Hepatic stellate cell (primary cell): ENCODE measurements around the gene IRS1.
"Not testable (repeated sequence)": the region's sequence is repeated elsewhere in the genome, so short reads cannot be mapped to it uniquely, and the experiment has no call there.

Experiments used
- DNase-seq: peaks from one replicate; pipeline ENCODE4 v3.0.0; 2011; ENCODE audit warnings: low spot score

Gene IRS1

GRCh38 chr2:226799211-226799975, at the start of gene IRS1:
Gene IRS1 (minus strand): TSS chr2:226799820. CDS start chr2:226798738, 1,082 bp downstream.
- peak; percentile 82 for DNase-seq

DNA sequence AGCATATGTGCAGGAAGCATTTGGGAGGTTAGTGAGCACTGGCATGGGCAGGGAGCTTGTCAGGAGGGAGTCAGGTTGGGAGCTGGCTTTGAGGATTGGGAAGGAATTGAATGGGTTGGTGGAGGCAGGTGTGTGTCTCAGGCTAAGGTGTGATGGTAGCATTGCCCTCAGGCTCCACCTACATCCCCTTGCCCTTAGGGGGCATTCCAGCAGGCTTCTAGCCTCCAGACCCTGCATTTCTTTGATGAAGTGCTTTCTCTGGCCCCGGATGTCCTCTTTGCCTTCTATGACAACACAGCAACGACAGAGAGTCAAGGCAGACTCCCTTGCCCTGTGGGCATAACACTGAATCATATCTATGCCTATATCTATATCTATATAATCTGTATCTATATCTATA, 49.7 kb upstream of the IRS1 start:
- no peak for DNase-seq

GRCh38 chr2:226847511-226847910, 47.9 kb upstream of the IRS1 start:
- no peak for DNase-seq

GRCh38 chr2:226847090-226847489, 47.5 kb upstream of the IRS1 start:
- DNase-seq, result no peak

GRCh38 chr2:226845386-226846116, 45.9 kb upstream of the IRS1 start:
- no peak for DNase-seq

DNA sequence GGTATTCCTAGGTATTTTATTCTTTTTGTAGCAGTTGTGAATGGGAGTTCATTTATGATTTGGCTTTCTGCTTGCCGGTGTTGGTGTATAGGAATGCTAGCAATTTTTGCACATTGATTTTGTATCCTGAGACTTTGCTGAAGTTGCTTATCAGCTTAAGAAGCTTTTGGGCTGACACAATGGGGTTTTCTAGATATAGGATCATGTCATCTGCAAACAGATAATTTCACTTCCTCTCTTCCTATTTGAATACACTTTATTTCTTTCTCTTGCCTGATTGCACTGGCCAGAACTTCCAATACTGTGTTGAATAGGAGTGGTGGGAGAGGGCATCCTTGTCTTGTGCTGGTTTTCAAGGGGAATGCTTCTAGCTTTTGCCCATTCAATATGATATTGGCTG, 43.4 kb upstream of the IRS1 start:
- DNase-seq, result not testable (repeated sequence)

- no peak for DNase-seq
Observed at GRCh38 chr2:226839951-226840350, 40.3 kb upstream of the IRS1 start.

DNA sequence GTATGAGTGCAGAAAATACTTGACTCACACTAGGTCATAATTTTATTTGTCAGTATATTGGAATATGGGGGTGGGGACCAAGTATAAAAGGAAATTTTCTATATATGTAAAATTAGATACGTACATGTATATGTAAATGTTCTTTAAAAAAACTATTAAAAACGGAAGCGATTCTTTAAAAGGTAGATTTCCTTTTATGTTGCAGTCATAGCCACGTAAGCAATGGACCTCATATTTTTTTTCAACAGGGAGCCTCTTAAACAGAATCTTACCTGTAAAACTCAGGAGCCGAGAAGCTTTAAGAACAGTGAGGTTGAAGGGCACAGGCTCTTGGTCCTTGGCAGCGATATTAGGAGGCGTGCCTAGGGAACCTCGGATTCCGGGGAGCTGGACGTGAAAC, 39.5 kb upstream of the IRS1 start:
- no peak for DNase-seq

DNA sequence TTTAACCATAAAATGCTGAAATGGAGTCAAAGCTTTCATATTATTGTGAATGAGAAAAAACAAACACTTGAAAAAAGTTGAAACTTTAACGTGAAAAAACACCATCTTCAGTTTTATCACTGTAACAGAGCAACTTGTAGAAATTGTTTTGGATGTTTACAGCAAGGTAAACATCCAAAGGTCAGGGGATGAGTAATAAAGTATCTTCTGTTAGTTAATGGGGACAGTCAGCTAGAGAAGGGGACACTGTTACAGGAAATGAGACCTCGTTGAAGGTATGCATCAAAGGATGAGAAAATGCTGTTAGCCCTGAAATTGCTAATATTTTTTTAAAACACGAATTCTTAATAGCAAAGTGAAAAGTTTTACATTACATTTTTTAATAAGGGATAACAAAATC, 39.1 kb upstream of the IRS1 start:
- no peak for DNase-seq

DNA sequence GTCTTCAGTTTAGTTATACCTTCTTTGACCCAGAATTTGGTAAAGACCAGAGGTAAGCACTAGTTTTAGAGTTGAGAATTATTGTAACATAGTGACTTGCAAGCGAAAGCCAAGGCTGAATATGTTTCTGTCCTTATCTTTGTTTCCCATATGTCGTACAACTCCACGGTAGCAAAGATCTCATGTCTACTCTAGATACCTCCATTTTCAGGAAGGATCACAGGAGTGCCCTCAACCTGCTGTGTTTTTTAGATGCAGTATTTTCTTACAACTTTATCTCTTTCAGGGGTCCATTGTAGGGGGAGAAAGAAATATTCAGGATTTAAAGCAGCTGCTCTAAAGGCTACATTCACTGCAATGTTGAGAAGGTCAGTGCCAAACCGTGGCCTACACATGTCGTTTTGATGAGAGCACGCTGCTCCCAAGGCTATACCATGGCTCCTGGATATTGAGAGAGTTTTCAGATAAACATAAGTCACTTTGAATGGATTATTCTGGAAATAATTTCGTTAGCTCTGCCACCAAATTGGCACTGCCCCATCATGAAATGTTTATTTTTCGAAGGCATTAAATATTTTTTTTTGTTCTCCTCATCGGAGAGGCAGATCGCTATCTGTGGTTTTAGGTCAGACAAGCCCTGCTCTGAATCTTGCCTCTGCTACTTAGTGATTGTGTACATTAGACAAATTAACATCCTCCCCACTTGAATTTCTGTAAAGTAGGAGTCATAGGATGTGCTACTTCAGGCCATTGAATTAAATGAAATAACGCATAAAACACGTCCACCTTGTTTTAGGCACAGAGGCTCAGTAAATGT, 38.4 kb upstream of the IRS1 start:
- DNase-seq, result no peak

DNA sequence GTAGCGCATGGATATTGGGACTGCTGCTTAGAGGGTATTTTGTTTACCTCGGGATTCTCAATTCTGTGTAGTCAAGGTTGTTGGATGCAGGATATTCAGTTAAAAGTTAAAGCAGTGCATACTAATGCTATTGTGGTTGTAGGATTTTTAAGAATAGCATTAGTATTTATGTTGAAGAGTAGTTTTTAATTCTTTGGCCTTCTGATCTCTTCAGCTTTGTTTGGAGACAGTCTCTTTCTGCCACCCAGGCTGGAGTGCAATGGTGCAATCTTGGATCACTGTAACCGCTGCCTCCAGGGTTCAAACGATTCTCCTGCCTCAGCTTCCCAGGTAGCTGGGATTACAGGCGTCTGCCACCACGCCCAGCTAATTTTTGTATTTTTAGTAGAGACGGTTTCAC, 37.7 kb upstream of the IRS1 start:
- no peak for DNase-seq

DNA sequence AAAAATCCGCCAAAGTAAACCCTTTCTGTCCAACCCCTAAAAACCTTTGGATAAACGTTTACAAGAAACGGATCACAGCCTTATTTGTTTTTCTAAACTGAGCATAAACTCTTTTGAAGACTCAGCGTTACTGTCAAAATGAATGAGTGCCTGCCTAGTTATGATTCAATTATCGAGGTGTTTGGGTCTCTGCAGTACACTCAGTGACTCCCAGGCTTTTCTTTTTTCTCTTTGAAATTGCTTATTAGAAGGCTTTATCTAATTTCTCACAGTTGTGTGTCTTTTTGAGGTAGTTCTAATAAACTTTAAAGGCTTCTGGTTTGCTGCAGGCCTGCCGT, 36.9 kb upstream of the IRS1 start:
- peak; percentile 7 for DNase-seq

DNA sequence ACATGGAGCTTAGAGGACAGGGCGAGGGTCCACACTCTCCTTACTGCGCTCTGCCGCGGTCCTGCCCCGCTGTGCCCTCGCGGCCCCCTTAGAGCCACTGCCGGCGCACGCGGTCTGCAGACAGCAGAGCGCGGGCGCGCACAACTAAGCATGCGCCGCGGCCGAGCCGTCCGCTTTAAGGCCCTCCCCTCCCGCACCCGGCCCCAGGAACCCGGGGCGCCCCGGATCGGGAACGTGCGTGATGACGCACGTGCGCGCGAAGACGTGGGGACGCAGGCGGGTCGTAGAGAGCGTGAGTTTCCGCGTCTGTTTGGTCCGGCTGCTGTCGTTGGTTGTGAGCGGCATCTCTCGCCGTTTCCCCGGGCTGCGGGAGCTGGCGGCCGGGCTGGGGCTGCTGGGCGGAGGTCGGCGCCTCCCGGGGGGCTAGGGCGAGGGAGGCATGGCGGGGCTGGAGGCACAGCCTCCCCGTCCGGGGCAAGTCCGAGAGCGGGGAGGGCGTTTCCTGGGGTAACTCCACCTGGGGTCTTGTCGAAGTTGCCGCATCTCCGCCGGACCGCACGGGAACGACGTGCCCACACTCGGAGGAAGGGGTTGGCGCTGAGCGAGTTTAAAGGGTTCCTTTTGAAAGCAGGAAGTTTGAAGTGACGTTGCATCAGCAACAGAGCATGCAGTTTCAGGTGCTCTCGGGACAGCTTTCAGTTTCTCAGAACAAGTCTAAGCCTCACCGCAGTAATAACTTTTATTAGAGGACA, 36.4 kb upstream of the IRS1 start, which contains the start of gene RHBDD1:
RHBDD1 (plus strand) TSS at position 259 of the 752 bp plus-strand sequence. CDS start 28,640 bp downstream, outside the sequence.
- peak; percentile 92 for DNase-seq

DNA sequence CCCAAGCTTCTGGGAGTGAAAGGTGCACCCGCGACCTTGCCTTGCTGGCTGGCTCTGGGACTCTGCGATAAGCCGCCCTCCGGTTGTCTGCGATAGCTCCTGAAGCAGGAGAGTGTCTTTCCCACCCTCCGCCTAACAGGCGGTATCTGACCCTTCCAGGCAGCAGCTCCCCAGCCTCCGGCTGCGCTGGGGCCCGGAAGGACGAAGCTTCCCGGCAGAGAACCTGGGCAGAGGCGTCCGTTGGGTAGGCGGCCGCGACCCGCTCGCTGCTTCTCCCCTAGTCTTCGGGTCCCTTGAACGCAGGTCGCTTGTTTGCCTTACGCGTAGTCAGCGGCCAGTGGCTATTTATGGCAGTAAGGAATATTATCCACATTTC, 35.8 kb upstream of the IRS1 start:
- peak; percentile 32 for DNase-seq

DNA sequence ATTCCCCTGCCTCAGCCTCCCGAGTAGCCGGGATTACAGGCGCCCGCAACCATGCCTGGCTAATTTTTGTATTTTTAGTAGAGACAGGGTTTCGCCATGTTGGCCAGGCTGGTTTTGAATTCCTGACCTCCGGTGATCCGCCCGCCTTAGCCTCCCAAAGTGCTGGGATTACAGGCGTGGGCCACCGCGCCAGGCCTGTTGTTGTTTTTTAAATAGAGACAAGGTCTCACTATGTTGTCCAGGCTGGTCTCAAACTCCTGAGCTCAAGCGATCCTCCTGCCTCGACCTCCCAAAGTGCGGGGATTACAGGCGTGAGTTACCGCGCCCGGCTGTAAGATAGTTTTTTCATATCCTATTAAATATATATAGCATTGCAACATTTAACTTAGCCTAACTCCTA, 35.3 kb upstream of the IRS1 start:
- DNase-seq, result not testable (repeated sequence)

- DNase-seq, result no peak
Observed at GRCh38 chr2:226832061-226832460, 32.4 kb upstream of the IRS1 start.

DNA sequence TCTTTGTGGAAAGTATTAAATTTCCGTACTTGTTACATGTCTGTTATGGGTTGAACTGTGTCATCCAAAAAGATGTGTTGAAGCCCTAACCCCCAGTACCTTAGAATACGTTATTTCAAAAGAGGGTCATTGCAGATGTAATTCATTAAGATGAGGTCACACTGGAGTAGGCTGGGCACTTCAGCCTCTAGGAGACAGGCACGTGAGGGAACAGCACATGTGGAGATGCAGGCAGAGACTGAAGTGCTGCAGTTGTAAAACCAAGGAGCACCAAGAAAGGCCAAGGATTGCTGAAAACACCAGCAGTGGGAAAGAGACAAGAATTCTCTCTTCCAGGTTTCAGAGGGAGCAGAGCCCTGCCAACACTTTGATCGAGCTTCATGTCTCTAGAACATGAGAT, 31.6 kb upstream of the IRS1 start:
- no peak for DNase-seq

- DNase-seq, result no peak
Observed at GRCh38 chr2:226829721-226830631, 30.4 kb upstream of the IRS1 start.

- DNase-seq, result no peak
Observed at GRCh38 chr2:226828191-226828590, 28.6 kb upstream of the IRS1 start.

DNA sequence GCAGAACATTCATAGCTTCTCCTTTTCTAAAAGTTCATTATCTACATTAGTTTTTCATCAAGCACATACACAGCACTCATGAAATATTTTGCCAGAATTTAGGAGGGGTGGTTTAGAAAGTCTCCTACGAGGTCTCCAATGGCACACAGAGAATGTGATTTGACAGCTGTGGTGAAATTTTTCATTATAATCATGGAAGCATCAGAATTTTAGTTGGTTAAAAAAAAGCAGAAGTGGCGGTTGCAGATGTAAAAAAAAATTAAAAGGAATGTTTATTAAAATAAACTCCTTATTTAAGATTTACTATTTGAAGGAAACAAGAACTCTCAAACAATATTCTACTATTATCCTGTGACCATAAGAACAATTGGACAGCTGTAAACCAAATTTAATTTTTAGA, 25.4 kb upstream of the IRS1 start:
- DNase-seq, result no peak

- no peak for DNase-seq
Observed at GRCh38 chr2:226818930-226819329, 19.3 kb upstream of the IRS1 start.
